HG03520 (cell line): ENCODE measurements around the gene DARS2.

Experiments
- ATAC-seq: cut with Tn5 transposase; IDR thresholded peaks from one replicate; pipeline ENCODE4 v1.9.1; 2021; ENCODE audit warnings: mild to moderate bottlenecking, moderate library complexity; ENCODE audit not compliant: unreplicated experiment

The DARS2 gene

GRCh38 chr1:173886746-173887611 lies 62.5 kb downstream of the DARS2 start:
- no peak for ATAC-seq

- no peak for ATAC-seq
These were observed 63.2 kb downstream of the DARS2 start for GRCh38 chr1:173887627-173888026.

- no peak for ATAC-seq
These were observed 64.3 kb downstream of the DARS2 start for GRCh38 chr1:173888749-173889148.

- ATAC-seq = no peak
These were observed 65.4 kb downstream of the DARS2 start for GRCh38 chr1:173889885-173890284.

- no peak for ATAC-seq
These were observed 69.1 kb downstream of the DARS2 start for GRCh38 chr1:173893611-173894010.

- no peak for ATAC-seq
These were observed 69.7 kb downstream of the DARS2 start for GRCh38 chr1:173894189-173894588.

- ATAC-seq = no peak
These were observed 76.0 kb downstream of the DARS2 start for GRCh38 chr1:173900427-173900826.

- no peak for ATAC-seq
These were observed 76.5 kb downstream of the DARS2 start for GRCh38 chr1:173900992-173901391.

- ATAC-seq = no peak
These were observed 79.5 kb downstream of the DARS2 start for GRCh38 chr1:173903827-173904531.
